D721Med (cell line): ENCODE results near the gene PLCB1.

Experiments used
- DNase-seq: peaks from one replicate; pipeline ENCODE4 v3.0.0; 2011; ENCODE audit warnings: low spot score; ENCODE audit not compliant: insufficient read length
- FAIRE-seq: peaks from 2 replicates; lab custom pipeline; 2011; peaks lifted over from hg19 to GRCh38; lab: Jason Lieb, UNC
- CTCF ChIP-seq: IDR thresholded peaks from 2 replicates; pipeline ENCODE4 v1.5.1; 2012; ENCODE audit warnings: mild to moderate bottlenecking, control low read depth; ENCODE audit not compliant: insufficient read depth; ENCODE audit errors: missing control alignments

PLCB1 gene

GRCh38 chr20:8524101-8525016, 392.3 kb downstream of the PLCB1 start:
- DNase-seq (no peak), FAIRE-seq (no peak)
- no peak for TF ChIP-seq CTCF

- TF ChIP-seq CTCF = no peak
- DNase-seq (no peak), FAIRE-seq (no peak)
Observed at GRCh38 chr20:8525017-8525343, 392.9 kb downstream of the PLCB1 start.

GRCh38 chr20:8526610-8527009, 394.5 kb downstream of the PLCB1 start:
- TF ChIP-seq CTCF = no peak
- no peak for FAIRE-seq
- no peak for DNase-seq

GRCh38 chr20:8527998-8528723, 396.1 kb downstream of the PLCB1 start:
- no peak for DNase-seq
- no peak for TF ChIP-seq CTCF
- FAIRE-seq = no peak

- DNase-seq (no peak), FAIRE-seq (no peak)
Observed at GRCh38 chr20:8530022-8530421, 398.0 kb downstream of the PLCB1 start.

GRCh38 chr20:8532169-8532568, 400.1 kb downstream of the PLCB1 start:
- no peak for TF ChIP-seq CTCF
- DNase-seq (no peak), FAIRE-seq (no peak)

More at GRCh38 chr20:8530022-8530421, 398.0 kb downstream of the PLCB1 start:
- TF ChIP-seq CTCF = no peak
